Liver (tissue), 3 donors: ENCODE data around the gene REXO1.

Experiments used
- EGR1 ChIP-seq, 2 donors: IDR thresholded peaks; 2 replicates each; pipeline ENCODE4 v1.6.1; 2016 to 2018; ENCODE audit warnings: antibody characterized with exemption in 2 of 2, low read depth in 2 of 2
- FOXA1 ChIP-seq: IDR thresholded peaks from 2 replicates; pipeline ENCODE4 v1.6.1; 2016; ENCODE audit warnings: antibody characterized with exemption
- FOXA2 ChIP-seq: IDR thresholded peaks from 2 replicates; pipeline ENCODE4 v1.6.1; 2016; ENCODE audit warnings: antibody characterized with exemption
- GABPA ChIP-seq, 2 donors: IDR thresholded peaks in 1 of 2; conservative IDR thresholded peaks in 1 of 2; 2 replicates each; pipeline ENCODE4 v1.6.1; 2016; ENCODE audit warnings: antibody characterized with exemption in 2 of 2, mild to moderate bottlenecking in 1 of 2, moderate library complexity in 1 of 2
- HNF4A ChIP-seq, 2 donors: conservative IDR thresholded peaks; 2 replicates each; pipeline ENCODE4 v1.6.1; 2016; ENCODE audit warnings: antibody characterized with exemption in 2 of 2, mild to moderate bottlenecking in 2 of 2
- HNF4G ChIP-seq: IDR thresholded peaks from 2 replicates; pipeline ENCODE4 v1.6.1; 2016; ENCODE audit warnings: antibody characterized with exemption
- MAX ChIP-seq: IDR thresholded peaks from 2 replicates; pipeline ENCODE4 v1.6.1; 2016; ENCODE audit warnings: antibody characterized with exemption
- NR2F2 ChIP-seq: IDR thresholded peaks from 2 replicates; pipeline ENCODE4 v1.6.1; 2016; ENCODE audit warnings: antibody characterized with exemption
- RAD21 ChIP-seq, 2 donors: IDR thresholded peaks; 2 replicates each; pipeline ENCODE4 v1.6.1; 2016; ENCODE audit warnings: antibody characterized with exemption in 2 of 2, mild to moderate bottlenecking in 2 of 2
- TAF1 ChIP-seq: conservative IDR thresholded peaks from 2 replicates; pipeline ENCODE4 v1.6.1; 2016; ENCODE audit warnings: antibody characterized with exemption, mild to moderate bottlenecking
- YY1 ChIP-seq: IDR thresholded peaks from 2 replicates; pipeline ENCODE4 v1.6.1; 2016; ENCODE audit warnings: antibody characterized with exemption, mild to moderate bottlenecking
- TF ChIP-seq, protein P1 (sequence below): fragments of 150-350 bp; IDR thresholded peaks from 2 replicates; pipeline ENCODE4 v1.5.1; 2017; ENCODE audit warnings: improper control_type of control experiment, low read depth, low read length; ENCODE audit not compliant: missing input control
- donor health status: healthy.
- donor health status: healthy.

DNA sequence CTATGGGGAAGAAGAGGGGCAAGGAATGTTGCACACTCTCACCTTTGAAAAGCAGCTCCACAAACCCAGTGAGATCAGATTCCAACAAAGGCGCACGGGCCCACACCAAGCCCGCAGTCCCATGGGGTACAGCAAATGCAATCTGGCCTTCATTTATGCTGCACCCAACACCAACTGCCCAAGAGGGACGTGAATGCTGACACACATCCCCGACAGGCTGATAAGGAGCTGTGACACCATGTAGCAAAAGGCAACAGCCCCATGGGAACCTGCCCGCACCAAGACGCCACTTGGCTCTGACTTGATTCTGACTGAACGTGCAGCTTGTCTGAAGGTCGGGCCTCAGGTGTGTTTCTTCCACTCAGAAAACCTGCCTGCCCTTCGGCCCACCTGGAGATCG, 17.3 kb downstream of the REXO1 start:
- TF ChIP-seq, protein P1, sequence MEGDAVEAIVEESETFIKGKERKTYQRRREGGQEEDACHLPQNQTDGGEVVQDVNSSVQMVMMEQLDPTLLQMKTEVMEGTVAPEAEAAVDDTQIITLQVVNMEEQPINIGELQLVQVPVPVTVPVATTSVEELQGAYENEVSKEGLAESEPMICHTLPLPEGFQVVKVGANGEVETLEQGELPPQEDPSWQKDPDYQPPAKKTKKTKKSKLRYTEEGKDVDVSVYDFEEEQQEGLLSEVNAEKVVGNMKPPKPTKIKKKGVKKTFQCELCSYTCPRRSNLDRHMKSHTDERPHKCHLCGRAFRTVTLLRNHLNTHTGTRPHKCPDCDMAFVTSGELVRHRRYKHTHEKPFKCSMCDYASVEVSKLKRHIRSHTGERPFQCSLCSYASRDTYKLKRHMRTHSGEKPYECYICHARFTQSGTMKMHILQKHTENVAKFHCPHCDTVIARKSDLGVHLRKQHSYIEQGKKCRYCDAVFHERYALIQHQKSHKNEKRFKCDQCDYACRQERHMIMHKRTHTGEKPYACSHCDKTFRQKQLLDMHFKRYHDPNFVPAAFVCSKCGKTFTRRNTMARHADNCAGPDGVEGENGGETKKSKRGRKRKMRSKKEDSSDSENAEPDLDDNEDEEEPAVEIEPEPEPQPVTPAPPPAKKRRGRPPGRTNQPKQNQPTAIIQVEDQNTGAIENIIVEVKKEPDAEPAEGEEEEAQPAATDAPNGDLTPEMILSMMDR: no peak
- TF ChIP-seq RAD21 (IDR thresholded peaks at IDR 0.05) (no peak), MAX (no peak), NR2F2 (no peak), YY1 (no peak), FOXA2 (no peak), TAF1 (no peak), HNF4G (no peak), EGR1 (IDR thresholded peaks at IDR 0.05; ENCODE audit: low read depth in 2 of 2) (no peak), HNF4A (conservative IDR thresholded peaks at IDR 0.05) (no peak), GABPA (IDR thresholded peaks at IDR 0.05 in 1 of 2, conservative IDR thresholded peaks at IDR 0.05 in 1 of 2) (no peak), FOXA1 (no peak)
